IMR-90 (cell line): ENCODE measurements around the gene CEP55. TPM values are rescaled to one million over a fixed set of nuclear protein-coding genes. Genes with fewer than 3 reads are reported as not detected.

Experiments
- ATAC-seq: fragments of 200-7000 bp; cut with Tn5 transposase; 2 replicates; pipeline ENCODE4 v1.9.1; 2020; ENCODE audit warnings: low read depth, mild to moderate bottlenecking, moderate library complexity
- BruUV-seq: library from RNA; stranded (reverse); fragments of 400-500 nt; replicated peaks from 2 replicates; lab custom pipeline; 2021; lab: Mats Ljungman, UMichigan
- CTCF ChIA-PET: fragments of 300-600 bp; formaldehyde crosslinking; extraction: SDS; loops from one replicate; lab custom pipeline; 2021; ENCODE audit warnings: antibody characterized with exemption; lab: Yijun Ruan, JAX
- POLR2A ChIA-PET: fragments of 300-600 bp; sonication (Branson Sonifier 250); formaldehyde crosslinking; loops from one replicate; lab custom pipeline; 2022; ENCODE audit warnings: antibody characterized with exemption; ENCODE audit not compliant: unreplicated experiment; lab: Charles Lee
- DNase-seq: peaks from one replicate; pipeline ENCODE4 v3.0.0; 2013
- H2AFZ ChIP-seq: replicated peaks from 2 replicates; pipeline ENCODE3; 2013; ENCODE audit warnings: low read length, mild to moderate bottlenecking; ENCODE audit not compliant: poor library complexity
- H2AK5ac ChIP-seq: 2 replicates; pipeline ENCODE4 v1.6.1; 2013; ENCODE audit warnings: low read depth, low read length, inconsistent platforms
- H2AK9ac ChIP-seq: replicated peaks from 2 replicates; pipeline ENCODE3; 2013; ENCODE audit warnings: mild to moderate bottlenecking, low read depth, low read length, moderate library complexity; ENCODE audit not compliant: poor library complexity
- H2BK120ac ChIP-seq: 2 replicates; pipeline ENCODE4 v1.6.1; 2013; ENCODE audit warnings: low read depth, low read length, inconsistent platforms
- H2BK15ac ChIP-seq: 3 replicates; pipeline ENCODE4 v1.6.1; 2013; ENCODE audit warnings: low read depth, low read length, inconsistent platforms
- H2BK20ac ChIP-seq: 2 replicates; pipeline ENCODE4 v1.6.1; 2013; ENCODE audit warnings: low read depth, mild to moderate bottlenecking, inconsistent platforms, low read length, moderate library complexity
- H2BK5ac ChIP-seq: 2 replicates; pipeline ENCODE4 v1.6.1; 2013; ENCODE audit warnings: mild to moderate bottlenecking, low read depth, low read length, inconsistent platforms; ENCODE audit not compliant: poor library complexity, severe bottlenecking
- H3K14ac ChIP-seq: replicated peaks from 2 replicates; pipeline ENCODE4 v1.6.1; 2013; ENCODE audit warnings: low read depth, low read length, inconsistent platforms
- H3K18ac ChIP-seq: 2 replicates; pipeline ENCODE4 v1.6.1; 2013; ENCODE audit warnings: low read depth, low read length, control low read depth
- H3K23ac ChIP-seq: 2 replicates; pipeline ENCODE4 v1.6.1; 2013; ENCODE audit warnings: low read depth, low read length, inconsistent platforms
- H3K27ac ChIP-seq: 2 replicates; pipeline ENCODE4 v1.5.1; 2013; ENCODE audit warnings: mild to moderate bottlenecking, control low read depth, low read length; ENCODE audit not compliant: insufficient read depth
- H3K27me3 ChIP-seq: 2 replicates; pipeline ENCODE4 v1.6.1; 2013; ENCODE audit warnings: low read length; ENCODE audit not compliant: control insufficient read depth, insufficient read depth
- H3K36me3 ChIP-seq: 2 replicates; pipeline ENCODE4 v1.6.1; 2013; ENCODE audit warnings: low read length, mixed read lengths; ENCODE audit not compliant: control insufficient read depth, insufficient read depth
- H3K4ac ChIP-seq: 2 replicates; pipeline ENCODE4 v1.6.1; 2013; ENCODE audit warnings: low read depth, low read length, inconsistent platforms
- H3K4me1 ChIP-seq: 2 replicates; pipeline ENCODE4 v1.6.1; 2013; ENCODE audit warnings: low read length, mixed read lengths; ENCODE audit not compliant: control insufficient read depth, insufficient read depth
- H3K4me2 ChIP-seq: 2 replicates; pipeline ENCODE4 v1.6.1; 2013; ENCODE audit warnings: low read depth, mild to moderate bottlenecking, control low read depth, low read length, moderate library complexity
- H3K4me3 ChIP-seq: 2 replicates; pipeline ENCODE4 v1.5.1; 2013; ENCODE audit warnings: low read depth, mild to moderate bottlenecking, control low read depth, low read length, moderate library complexity; ENCODE audit not compliant: insufficient read depth
- H3K56ac ChIP-seq: 2 replicates; pipeline ENCODE4 v1.6.1; 2013; ENCODE audit warnings: low read length, inconsistent platforms; ENCODE audit not compliant: insufficient read depth; ENCODE audit errors: extremely low read depth
- H3K79me1 ChIP-seq, 2 experiments: 2 replicates each; pipeline ENCODE4 v1.6.1; 2013; ENCODE audit warnings: low read length in 2 of 2, inconsistent platforms in 1 of 2, low read depth in 1 of 2
- H3K9ac ChIP-seq: 2 replicates; pipeline ENCODE4 v1.6.1; 2013; ENCODE audit warnings: low read depth, low read length, control low read depth
- H3K9me1 ChIP-seq: 2 replicates; pipeline ENCODE4 v1.6.1; 2013; ENCODE audit warnings: low read length, inconsistent platforms; ENCODE audit not compliant: insufficient read depth
- H3K9me3 ChIP-seq: 2 replicates; pipeline ENCODE4 v1.6.1; 2013; ENCODE audit warnings: low read length; ENCODE audit not compliant: control insufficient read depth, insufficient read depth
- H4K20me1 ChIP-seq: 2 replicates; pipeline ENCODE4 v1.6.1; 2013; ENCODE audit warnings: low read length, inconsistent platforms; ENCODE audit not compliant: insufficient read depth
- H4K5ac ChIP-seq: 2 replicates; pipeline ENCODE4 v1.6.1; 2013; ENCODE audit warnings: mild to moderate bottlenecking, low read depth, low read length, control low read depth
- H4K8ac ChIP-seq, 2 experiments: 2 replicates each; pipeline ENCODE4 v1.6.1; 2013; ENCODE audit warnings: low read depth in 2 of 2, low read length in 2 of 2, control low read depth in 1 of 2, inconsistent platforms in 1 of 2
- H4K91ac ChIP-seq: 2 replicates; pipeline ENCODE4 v1.6.1; 2013; ENCODE audit warnings: low read depth, low read length, inconsistent platforms; ENCODE audit not compliant: insufficient read depth
- CEBPB ChIP-seq: IDR thresholded peaks from 2 replicates; pipeline ENCODE4 v1.6.1; 2012; ENCODE audit warnings: low read depth, low read length, improper control_type of control experiment
- MAZ ChIP-seq: IDR thresholded peaks from 2 replicates; pipeline ENCODE4 v1.6.1; 2012; ENCODE audit warnings: low read depth, mild to moderate bottlenecking, low read length, improper control_type of control experiment, moderate library complexity, borderline replicate concordance
- MXI1 ChIP-seq: IDR thresholded peaks from 2 replicates; pipeline ENCODE4 v1.6.1; 2012; ENCODE audit warnings: low read depth, mild to moderate bottlenecking, low read length, moderate library complexity, borderline replicate concordance
- NFE2L2 ChIP-seq: fragments of 150-350 bp; IDR thresholded peaks from 2 replicates; pipeline ENCODE4 v1.6.1; 2016; ENCODE audit warnings: low read depth, mild to moderate bottlenecking, low read length
- RAD21 ChIP-seq: IDR thresholded peaks from 2 replicates; pipeline ENCODE4 v1.6.1; 2012; ENCODE audit warnings: low read length, improper control_type of control experiment
- WGBS, 2 experiments: methylation state at CpG; one replicate each; pipeline versions ENCODE4 v1.1.5 to v1.1.7; 2013; ENCODE audit warnings: missing lambda C conversion rate in 2 of 2; ENCODE audit not compliant: insufficient read length in 1 of 2; ENCODE audit errors: extremely low coverage in 2 of 2; 5-methylcytosine and 5-hydroxymethylcytosine counted together
- dilution Hi-C: fragments of 300-500 bp; cut with HindIII; formaldehyde crosslinking; loops from one replicate; pipeline ENCODE4 v1.14.3; 2018; ENCODE audit warnings: low sequenced_read_pairs; ENCODE audit not compliant: unreplicated experiment
- in situ Hi-C: fragments of 300-500 bp; cut with MboI; formaldehyde crosslinking; loops from 3 replicates; pipeline ENCODE4 v1.14.3; 2019; ENCODE audit warnings: low sequenced_read_pairs, inconsistent platforms, mixed read lengths
- intact Hi-C: fragments of 100-400 bp; cut with micrococcal nuclease; formaldehyde crosslinking; loops from 2 replicates; pipeline ENCODE4 v1.10.0; 2022
- polyA plus RNA-seq, 3 experiments: library from polyadenylated mRNA; depleted of rRNA; stranded (reverse); fragments of >200 nt; gene quantifications; 2 replicates each; pipeline ENCODE4 v1.2.3, GENCODE V29; 2012; ENCODE audit warnings: low replicate concordance in 1 of 3
- total RNA-seq: library from RNA; depleted of rRNA; stranded (reverse); fragments of >200 nt; gene quantifications from 2 replicates; pipeline ENCODE4 v1.2.3, GENCODE V29; 2012
- TF ChIP-seq, protein P1 (sequence below): fragments of 150-350 bp; IDR thresholded peaks from 2 replicates; pipeline ENCODE4 v1.6.1; 2016; ENCODE audit warnings: low read depth, mild to moderate bottlenecking, low read length, moderate library complexity, borderline replicate concordance

CEP55 gene
- total and polyA plus RNA-seq, 2 of the 4 experiments (the other 2 are of a cell fraction), result 15.7 to 23.5 TPM

- no peak overlapping the region for H3K14ac ChIP-seq
- whole genome bisulfite sequencing, 2 experiments, result 57% methylated on average over 1 of the region's 8 CpGs; no CpG with 5 or more reads in 1 of the 2 experiments
- H2BK15ac ChIP-seq, result no peak overlapping the region
- no peak overlapping the region for H4K8ac ChIP-seq
- ATAC-seq (no peak), DNase-seq (no peak)
- H2AFZ ChIP-seq, result no peak overlapping the region
- no peak overlapping the region for H3K4me2 ChIP-seq
- H3K79me1 ChIP-seq, result peaks cover 0 to 8% of the 10 kb centered on the region in 2 experiments; a peak in 2 of 4 replicates
- no peak overlapping the region for H3K27ac ChIP-seq
- H3K9me3 ChIP-seq, result no peaks in the 10 kb centered on the region
- H3K56ac ChIP-seq, result no peak overlapping the region
- H3K4me1 ChIP-seq, result peaks cover 5% of the 10 kb centered on the region
- no peaks in the 10 kb centered on the region for H4K20me1 ChIP-seq
- H3K36me3 ChIP-seq, result peaks cover 7% of the 10 kb centered on the region; the same call in 1 of the 2 replicates
- ChIA-PET POLR2A (no interaction called here), CTCF (no interaction called here)
- no peak overlapping the region for H3K9ac ChIP-seq
- H3K4me3 ChIP-seq, result no peak overlapping the region
- no peak overlapping the region for H2AK9ac ChIP-seq
- no peak overlapping the region for H2BK5ac ChIP-seq
- H3K4ac ChIP-seq, result no peak overlapping the region
- H3K27me3 ChIP-seq, result no peaks in the 10 kb centered on the region
- no TSS peak for BruUV-seq
- TF ChIP-seq, protein P1, sequence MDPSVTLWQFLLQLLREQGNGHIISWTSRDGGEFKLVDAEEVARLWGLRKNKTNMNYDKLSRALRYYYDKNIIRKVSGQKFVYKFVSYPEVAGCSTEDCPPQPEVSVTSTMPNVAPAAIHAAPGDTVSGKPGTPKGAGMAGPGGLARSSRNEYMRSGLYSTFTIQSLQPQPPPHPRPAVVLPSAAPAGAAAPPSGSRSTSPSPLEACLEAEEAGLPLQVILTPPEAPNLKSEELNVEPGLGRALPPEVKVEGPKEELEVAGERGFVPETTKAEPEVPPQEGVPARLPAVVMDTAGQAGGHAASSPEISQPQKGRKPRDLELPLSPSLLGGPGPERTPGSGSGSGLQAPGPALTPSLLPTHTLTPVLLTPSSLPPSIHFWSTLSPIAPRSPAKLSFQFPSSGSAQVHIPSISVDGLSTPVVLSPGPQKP, result no peak
- TF ChIP-seq CEBPB (no peak), RAD21 (no peak), NFE2L2 (no peak), MAZ (no peak), MXI1 (no peak)
- H2BK120ac ChIP-seq, result no peak overlapping the region
- in situ Hi-C loops, result loop anchor here (10.0 to 25.0 kb wide), 2 partner anchors 431 to 628 kb away; no protein-coding TSS in a partner anchor
- intact Hi-C loops, result no loop called here
- H3K9me1 ChIP-seq, result peaks cover 3% of the 10 kb centered on the region; the same call in 1 of the 2 replicates
- H4K91ac ChIP-seq, result no peak overlapping the region
- no peak overlapping the region for H4K5ac ChIP-seq
- dilution Hi-C loops, result no loop called here
- no peak overlapping the region; the same call in 1 of the 2 replicates for H3K23ac ChIP-seq
- H2AK5ac ChIP-seq, result no peak overlapping the region
- H3K18ac ChIP-seq, result no peak overlapping the region
- H2BK20ac ChIP-seq, result no peak overlapping the region
These were observed 18.9 kb downstream of the CEP55 start for GRCh38 chr10:93515071-93516005.
